Thymus (tissue), 11 donors: ENCODE measurements around the gene DOCK11. TPM values are rescaled to one million over a fixed set of nuclear protein-coding genes. Genes with fewer than 3 reads are reported as not detected.

Source experiments
- DNase-seq, 9 donors: peaks; one replicate each; pipeline ENCODE4 v3.0.0-alpha.2; 2013; ENCODE audit warnings: low spot score in 9 of 9, low read depth in 6 of 9, missing footprints in 1 of 9
- H3K27ac ChIP-seq, 2 donors: one replicate each; pipeline ENCODE4 v1.5.1; 2013; ENCODE audit warnings: control low read depth in 1 of 2, low read depth in 1 of 2, low read length in 1 of 2, mild to moderate bottlenecking in 1 of 2, moderate library complexity in 1 of 2
- H3K27me3 ChIP-seq, 2 donors: one replicate each; pipeline ENCODE4 v1.5.1; 2013; ENCODE audit warnings: low read length in 1 of 2; ENCODE audit not compliant: control insufficient read depth in 2 of 2, insufficient read depth in 1 of 2
- H3K36me3 ChIP-seq, 2 donors: one replicate each; pipeline ENCODE4 v1.5.1; 2013; ENCODE audit warnings: low read length in 1 of 2, mild to moderate bottlenecking in 1 of 2, moderate library complexity in 1 of 2; ENCODE audit not compliant: control insufficient read depth in 2 of 2, insufficient read depth in 2 of 2
- H3K4me1 ChIP-seq, 2 donors: one replicate each; pipeline ENCODE4 v1.5.1; 2013; ENCODE audit warnings: low read length in 2 of 2; ENCODE audit not compliant: control insufficient read depth in 2 of 2, insufficient read depth in 2 of 2
- H3K4me3 ChIP-seq, 2 donors: one replicate each; pipeline ENCODE4 v1.5.1; 2013; ENCODE audit warnings: low read length in 2 of 2, control low read depth in 1 of 2, mild to moderate bottlenecking in 1 of 2
- H3K9me3 ChIP-seq, 2 donors: one replicate each; pipeline ENCODE4 v1.5.1; 2013; ENCODE audit warnings: low read length in 1 of 2, mild to moderate bottlenecking in 1 of 2; ENCODE audit not compliant: control insufficient read depth in 2 of 2, insufficient read depth in 1 of 2
- WGBS: extraction: QIAGEN DNeasy Blood & Tissue Kit; methylation state at CpG from one replicate; pipeline ENCODE4 v1.1.7; 2013; 5-methylcytosine and 5-hydroxymethylcytosine counted together
- polyA plus RNA-seq: library from polyadenylated mRNA; stranded (reverse); fragments of 200-250 nt; gene quantifications from one replicate; pipeline ENCODE4 v1.2.3, GENCODE V29; 2013
- total RNA-seq: library from RNA; stranded (reverse); fragments of 120-200 nt; gene quantifications from one replicate; pipeline ENCODE4 v1.2.4, GENCODE V29; 2013
- donor health status: healthy.

Gene DOCK11
- total and polyA plus RNA-seq, 2 donors, result 47.8 to 49.9 TPM

DNA sequence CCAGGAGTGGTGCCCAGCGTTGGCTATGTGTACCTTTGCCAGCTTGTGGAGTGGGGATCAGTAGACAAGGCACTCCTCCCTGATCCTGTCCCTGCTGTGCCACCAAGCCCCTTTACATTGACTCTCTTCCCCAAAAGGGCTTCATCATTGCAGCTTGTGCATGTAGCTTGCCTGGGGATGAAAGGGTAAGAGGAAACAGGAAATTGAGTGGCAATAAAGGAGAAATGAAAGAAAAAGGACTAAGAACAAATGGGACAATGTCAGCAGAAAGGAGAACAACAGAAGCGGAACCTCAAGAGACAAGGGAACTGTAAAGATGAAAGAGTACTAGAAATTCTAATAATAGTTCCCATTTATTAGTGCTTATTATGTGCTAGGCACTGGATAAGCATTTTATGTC lies 223.1 kb downstream of the DOCK11 start:
- no peaks in the 10 kb centered on the region for H3K36me3 ChIP-seq
- H3K4me1 ChIP-seq, result no peaks in the 10 kb centered on the region
- H3K27ac ChIP-seq, result no peak overlapping the region
- DNase-seq, result no peak
- no peaks in the 10 kb centered on the region for H3K27me3 ChIP-seq
- no peak overlapping the region for H3K4me3 ChIP-seq
- 60% methylated on average over 2 of the region's 2 CpGs for WGBS
- H3K9me3 ChIP-seq, result no peaks in the 10 kb centered on the region

- H3K4me3 ChIP-seq, result no peak overlapping the region
- no peak for DNase-seq
- no peaks in the 10 kb centered on the region for H3K4me1 ChIP-seq
- 96% methylated on average over 3 of the region's 3 CpGs for WGBS
- H3K27me3 ChIP-seq, result no peaks in the 10 kb centered on the region
- no peaks in the 10 kb centered on the region for H3K36me3 ChIP-seq
- no peak overlapping the region for H3K27ac ChIP-seq
- H3K9me3 ChIP-seq, result no peaks in the 10 kb centered on the region
These were observed 224.6 kb downstream of the DOCK11 start for GRCh38 chrX:118720058-118720707.

GRCh38 chrX:118723376-118723775 lies 227.8 kb downstream of the DOCK11 start:
- Histone ChIP-seq H3K36me3 (no peaks in the 10 kb centered on the region), H3K4me1 (no peaks in the 10 kb centered on the region), H3K9me3 (no peaks in the 10 kb centered on the region), H3K27me3 (peaks cover 4 to 22% of the 10 kb centered on the region in 2 donors), H3K27ac (no peak overlapping the region), H3K4me3 (no peak overlapping the region)
- WGBS, result 67% methylated on average over 3 of the region's 3 CpGs
- no peak for DNase-seq

- Histone ChIP-seq H3K36me3 (no peaks in the 10 kb centered on the region), H3K27me3 (peaks cover 4 to 30% of the 10 kb centered on the region in 2 donors), H3K9me3 (no peaks in the 10 kb centered on the region), H3K4me1 (no peaks in the 10 kb centered on the region), H3K4me3 (no peak overlapping the region), H3K27ac (no peak overlapping the region)
- no peak for DNase-seq
- WGBS, result 65% methylated on average over 5 of the region's 5 CpGs
These were observed 228.8 kb downstream of the DOCK11 start for GRCh38 chrX:118724365-118724764.

DNA sequence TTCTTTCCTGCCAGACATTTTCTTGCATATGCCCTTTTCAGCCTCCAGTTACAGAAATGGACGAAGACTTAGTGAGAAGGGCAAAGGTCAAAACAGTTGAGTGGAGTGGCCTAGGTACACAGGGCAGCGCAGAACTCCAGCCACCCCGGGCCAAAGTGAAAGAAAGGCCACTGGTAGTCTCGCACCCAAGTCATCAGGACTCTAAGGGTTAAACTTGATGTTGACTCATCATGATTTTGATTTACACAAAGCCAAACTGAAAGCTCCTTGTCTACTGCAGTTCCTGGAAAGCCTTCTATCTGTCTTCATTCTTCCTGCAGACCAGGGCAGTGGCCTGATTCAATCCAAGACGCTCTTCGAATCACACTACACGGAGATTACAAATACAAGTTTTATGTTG lies 229.2 kb downstream of the DOCK11 start:
- no peak overlapping the region for H3K4me3 ChIP-seq
- WGBS, result 79% methylated on average over 7 of the region's 7 CpGs
- H3K27me3 ChIP-seq, result peaks cover 4 to 33% of the 10 kb centered on the region in 2 donors
- no peaks in the 10 kb centered on the region for H3K9me3 ChIP-seq
- no peak overlapping the region for H3K27ac ChIP-seq
- DNase-seq, result no peak
- H3K36me3 ChIP-seq, result no peaks in the 10 kb centered on the region
- H3K4me1 ChIP-seq, result no peaks in the 10 kb centered on the region

DNA sequence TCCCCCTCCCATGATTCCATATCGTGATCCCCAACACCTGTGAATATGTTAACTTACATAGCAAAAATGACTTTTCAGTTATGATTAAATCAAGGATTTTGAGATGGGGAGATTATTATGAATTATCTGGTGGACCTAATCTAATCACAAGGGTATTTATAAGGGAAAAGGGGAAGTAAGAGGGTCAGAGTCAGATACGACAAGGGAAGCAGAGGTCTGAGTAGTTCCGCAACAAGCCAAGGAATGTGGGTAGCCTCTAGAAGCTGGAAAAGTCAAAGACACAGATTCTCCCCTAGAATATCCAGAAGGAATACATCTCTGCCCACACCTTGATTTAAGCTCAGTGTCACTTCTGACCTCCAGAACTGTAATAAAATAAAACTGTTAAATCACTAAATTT lies 230.8 kb downstream of the DOCK11 start:
- WGBS, result 88% methylated on average over 3 of the region's 3 CpGs
- no peak overlapping the region for H3K27ac ChIP-seq
- no peak for DNase-seq
- no peaks in the 10 kb centered on the region for H3K36me3 ChIP-seq
- no peaks in the 10 kb centered on the region for H3K4me1 ChIP-seq
- H3K9me3 ChIP-seq, result no peaks in the 10 kb centered on the region
- H3K4me3 ChIP-seq, result no peak overlapping the region
- peaks cover 4 to 40% of the 10 kb centered on the region in 2 donors for H3K27me3 ChIP-seq

GRCh38 chrX:118726887-118727685 lies 231.5 kb downstream of the DOCK11 start, which contains the start of gene IL13RA1:
TSS of gene IL13RA1 (plus strand) at chrX:118727606. CDS start at chrX:118727639, 33 bp downstream.
- Histone ChIP-seq H3K9me3 (no peaks in the 10 kb centered on the region), H3K27me3 (peaks cover 4 to 40% of the 10 kb centered on the region in 2 donors), H3K36me3 (no peaks in the 10 kb centered on the region), H3K27ac (peak within 1 kb of the TSS; percentile 24 to 31), H3K4me3 (peak within 1 kb of the TSS; percentile 22 to 36), H3K4me1 (no peaks in the 10 kb centered on the region)
- peak in 1 of 9 donors; percentile 9 for DNase-seq
- WGBS, result 7% methylated on average over 56 of the region's 56 CpGs

DNA sequence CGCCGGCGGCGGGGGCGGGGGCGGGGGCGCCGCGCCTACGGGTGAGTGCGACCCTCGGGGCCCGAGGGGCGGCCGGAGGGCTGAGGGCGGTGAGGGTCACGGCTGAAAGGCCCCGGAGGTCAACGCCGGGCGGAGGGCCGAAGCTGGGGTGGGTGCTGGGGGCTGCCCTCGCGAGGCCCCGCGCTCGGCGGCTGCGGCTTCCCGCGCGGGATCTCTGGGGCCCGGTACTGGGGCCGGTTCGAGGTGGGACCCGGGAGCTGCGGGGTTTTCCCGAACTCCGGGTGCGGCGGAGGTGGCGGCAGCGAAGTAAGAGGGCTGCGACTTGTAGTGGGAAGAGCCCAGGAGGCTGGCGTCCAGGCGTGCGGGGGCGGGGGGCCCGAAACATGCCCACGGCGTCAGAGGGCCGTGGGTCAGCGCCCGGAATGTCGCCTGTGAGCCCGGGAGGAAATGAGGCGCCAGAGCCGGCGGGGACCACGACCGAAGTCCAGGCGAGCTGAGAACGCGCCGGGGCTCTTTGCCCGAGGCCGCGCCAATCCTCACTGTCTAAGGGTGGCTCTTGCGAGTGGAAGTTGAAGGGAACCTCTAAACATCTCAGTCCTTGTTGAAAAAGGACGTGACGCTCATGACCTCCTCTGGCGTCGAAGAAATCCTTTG lies 232.2 kb downstream of the DOCK11 start:
- WGBS, result 3% methylated on average over 66 of the region's 73 CpGs

More for the DNA sequence above, 232.2 kb downstream of the DOCK11 start:
- Histone ChIP-seq H3K4me1 (no peaks in the 10 kb centered on the region), H3K27ac (peak overlapping the region; percentile 24 to 31), H3K9me3 (no peaks in the 10 kb centered on the region), H3K27me3 (peaks cover 4 to 40% of the 10 kb centered on the region in 2 donors), H3K36me3 (no peaks in the 10 kb centered on the region), H3K4me3 (peak overlapping the region; percentile 22 to 36)
- DNase-seq, result no peak
